Measurements from ENCODE around the gene MSH6. TPM values are rescaled to one million over a fixed set of nuclear protein-coding genes. Genes with fewer than 3 reads are reported as not detected.

MSH6 gene
- total RNA-seq, 1 donor from 2014 or later, result 140 TPM

GRCh38 chr2:47767497-47767844, 15.5 kb upstream of the MSH6 start:
- Mint-ChIP-seq H3K4me3 (no peak overlapping the region), H3K9me3 (no peaks in the 10 kb centered on the region), H3K4me1 (peaks cover 2% of the 10 kb centered on the region), H3K27ac (no peak overlapping the region), H3K27me3 (ENCODE audit: low read depth) (no peaks in the 10 kb centered on the region), H3K36me3 (no peaks in the 10 kb centered on the region)
- TF ChIP-seq, protein P1, sequence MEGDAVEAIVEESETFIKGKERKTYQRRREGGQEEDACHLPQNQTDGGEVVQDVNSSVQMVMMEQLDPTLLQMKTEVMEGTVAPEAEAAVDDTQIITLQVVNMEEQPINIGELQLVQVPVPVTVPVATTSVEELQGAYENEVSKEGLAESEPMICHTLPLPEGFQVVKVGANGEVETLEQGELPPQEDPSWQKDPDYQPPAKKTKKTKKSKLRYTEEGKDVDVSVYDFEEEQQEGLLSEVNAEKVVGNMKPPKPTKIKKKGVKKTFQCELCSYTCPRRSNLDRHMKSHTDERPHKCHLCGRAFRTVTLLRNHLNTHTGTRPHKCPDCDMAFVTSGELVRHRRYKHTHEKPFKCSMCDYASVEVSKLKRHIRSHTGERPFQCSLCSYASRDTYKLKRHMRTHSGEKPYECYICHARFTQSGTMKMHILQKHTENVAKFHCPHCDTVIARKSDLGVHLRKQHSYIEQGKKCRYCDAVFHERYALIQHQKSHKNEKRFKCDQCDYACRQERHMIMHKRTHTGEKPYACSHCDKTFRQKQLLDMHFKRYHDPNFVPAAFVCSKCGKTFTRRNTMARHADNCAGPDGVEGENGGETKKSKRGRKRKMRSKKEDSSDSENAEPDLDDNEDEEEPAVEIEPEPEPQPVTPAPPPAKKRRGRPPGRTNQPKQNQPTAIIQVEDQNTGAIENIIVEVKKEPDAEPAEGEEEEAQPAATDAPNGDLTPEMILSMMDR (IDR thresholded peaks at IDR 0.05; ENCODE audit: unreplicated experiment), result no peak
- DNase-seq (ENCODE audit: low spot score in 2 of 2, unreplicated experiment in 2 of 2), result no peak

DNA sequence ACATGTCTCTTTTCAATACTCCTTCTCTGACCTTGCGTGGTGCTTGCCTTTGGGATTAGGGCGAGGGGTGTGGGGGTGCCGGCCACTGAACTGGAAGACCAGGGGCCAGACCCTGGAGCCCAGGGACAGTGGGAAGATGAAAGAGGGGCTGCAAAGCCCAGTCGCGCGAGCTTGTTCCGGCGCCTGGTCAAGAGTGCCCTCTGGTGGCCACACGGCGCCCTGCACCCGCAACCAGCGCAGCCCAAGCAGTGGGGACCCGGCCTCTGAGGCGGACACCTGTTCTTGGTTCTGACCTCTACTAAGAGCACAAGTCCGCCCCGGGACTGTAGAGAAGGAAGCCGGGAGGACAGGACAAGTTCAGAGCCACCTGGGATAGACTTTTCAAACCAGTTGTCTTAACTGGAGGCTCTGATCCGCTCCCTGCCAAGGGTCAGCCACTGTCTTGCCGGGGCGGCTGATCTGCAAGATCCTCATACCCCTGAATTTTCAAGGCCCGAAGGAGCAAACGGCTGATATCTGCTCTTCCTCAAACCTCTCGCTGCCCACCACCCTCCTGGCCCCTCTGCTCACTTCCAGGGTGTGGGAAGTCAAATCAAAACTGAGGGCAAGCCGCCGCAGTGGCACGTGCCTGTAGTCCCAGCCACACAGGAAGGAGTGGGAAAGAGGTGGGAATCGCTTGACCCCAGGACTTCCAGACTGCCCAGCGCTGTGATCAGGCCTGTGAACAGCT, 14.9 kb upstream of the MSH6 start:
- Mint-ChIP-seq H3K36me3 (no peaks in the 10 kb centered on the region), H3K4me1 (peaks cover 3% of the 10 kb centered on the region), H3K9me3 (no peaks in the 10 kb centered on the region), H3K27me3 (ENCODE audit: low read depth) (no peaks in the 10 kb centered on the region), H3K4me3 (no peak overlapping the region), H3K27ac (no peak overlapping the region)
- TF ChIP-seq, protein P1 (IDR thresholded peaks at IDR 0.05; ENCODE audit: unreplicated experiment), result peak; percentile 99
- peak; percentile 61 to 91 for DNase-seq (ENCODE audit: low spot score in 2 of 2, unreplicated experiment in 2 of 2)

- H3K4me3 Mint-ChIP-seq, result no peak overlapping the region
- H3K4me1 Mint-ChIP-seq, result peaks cover 3% of the 10 kb centered on the region
- no peak overlapping the region for H3K27ac Mint-ChIP-seq
- H3K9me3 Mint-ChIP-seq, result no peaks in the 10 kb centered on the region
- no peaks in the 10 kb centered on the region for H3K27me3 Mint-ChIP-seq (ENCODE audit: low read depth)
- no peaks in the 10 kb centered on the region for H3K36me3 Mint-ChIP-seq
- no peak for DNase-seq (ENCODE audit: low spot score in 2 of 2, unreplicated experiment in 2 of 2)
- TF ChIP-seq, protein P1 (IDR thresholded peaks at IDR 0.05; ENCODE audit: unreplicated experiment), result no peak
Measured at GRCh38 chr2:47769318-47769717, 13.6 kb upstream of the MSH6 start.

DNA sequence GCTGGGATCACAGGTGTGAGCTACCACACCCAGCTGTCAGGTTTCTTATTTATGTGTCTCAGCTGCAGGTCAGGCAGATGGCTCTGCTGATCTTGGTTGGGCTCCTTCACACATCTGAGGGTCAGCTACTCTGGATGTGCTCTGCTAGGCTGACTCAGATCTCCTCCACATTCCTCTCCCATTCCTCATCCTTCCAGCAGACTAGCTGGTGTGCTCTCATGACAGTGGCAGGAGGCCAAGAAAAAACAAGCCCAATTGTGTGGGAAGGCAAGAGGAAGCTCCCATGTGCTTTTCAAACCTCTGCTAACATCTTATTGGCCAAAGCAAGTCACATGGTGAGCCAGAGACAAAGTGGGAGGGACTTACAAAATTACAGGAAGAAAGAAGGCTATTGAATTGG, 11.7 kb upstream of the MSH6 start:
- no peaks in the 10 kb centered on the region for H3K9me3 Mint-ChIP-seq
- no peak overlapping the region for H3K4me3 Mint-ChIP-seq
- no peaks in the 10 kb centered on the region for H3K27me3 Mint-ChIP-seq (ENCODE audit: low read depth)
- DNase-seq (ENCODE audit: low spot score in 2 of 2, unreplicated experiment in 2 of 2), result no peak
- no peaks in the 10 kb centered on the region for H3K36me3 Mint-ChIP-seq
- TF ChIP-seq, protein P1 (IDR thresholded peaks at IDR 0.05; ENCODE audit: unreplicated experiment), result no peak
- peaks cover 3% of the 10 kb centered on the region for H3K4me1 Mint-ChIP-seq
- no peak overlapping the region for H3K27ac Mint-ChIP-seq

DNA sequence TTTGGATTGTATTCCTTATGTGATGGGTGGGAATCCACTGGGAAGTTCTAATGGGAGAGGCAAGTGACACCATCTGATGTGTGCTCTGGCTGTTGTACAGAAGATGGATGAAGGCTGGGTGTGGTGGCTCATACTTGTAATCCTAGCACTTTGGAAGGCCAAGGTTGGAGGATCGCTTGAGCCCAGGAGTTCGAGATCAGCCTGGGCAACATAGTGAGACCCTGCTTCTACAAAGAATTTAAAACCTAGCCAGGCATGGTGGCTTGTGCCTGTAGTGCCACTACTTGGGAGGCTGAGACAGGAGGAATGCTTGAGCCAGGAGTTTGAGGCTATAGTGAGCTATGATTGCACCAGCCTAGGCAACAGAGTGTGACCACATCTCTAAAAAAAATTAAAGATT, 10.6 kb upstream of the MSH6 start:
- Mint-ChIP-seq H3K4me1 (peaks cover 11% of the 10 kb centered on the region), H3K9me3 (no peaks in the 10 kb centered on the region), H3K27me3 (ENCODE audit: low read depth) (no peaks in the 10 kb centered on the region), H3K36me3 (no peaks in the 10 kb centered on the region), H3K27ac (no peak overlapping the region), H3K4me3 (no peak overlapping the region)
- TF ChIP-seq, protein P1 (IDR thresholded peaks at IDR 0.05; ENCODE audit: unreplicated experiment), result no peak
- DNase-seq (ENCODE audit: low spot score in 2 of 2, unreplicated experiment in 2 of 2), result no peak

Measured in mesothelial cell of epicardium (in vitro differentiated cells).